PC-9 (cell line): ENCODE results near the gene A2ML1. TPM values are rescaled to one million over a fixed set of nuclear protein-coding genes. Genes with fewer than 3 reads are reported as not detected.

Experiments
- BruUV-seq: library from RNA; stranded (reverse); fragments of 400-500 nt; replicated peaks from 2 replicates; lab custom pipeline; 2021; lab: Mats Ljungman, UMichigan
- CTCF ChIA-PET: fragments of 300-600 bp; sonication (Branson Sonifier 250); formaldehyde crosslinking; loops from one replicate; lab custom pipeline; 2022; ENCODE audit warnings: antibody characterized with exemption; lab: Charles Lee
- POLR2A ChIA-PET: fragments of 300-600 bp; sonication (Branson Sonifier 250); formaldehyde crosslinking; loops from one replicate; lab custom pipeline; 2022; ENCODE audit warnings: antibody characterized with exemption; ENCODE audit not compliant: unreplicated experiment; lab: Charles Lee
- DNase-seq, 2 experiments: peaks; one replicate each; pipeline versions ENCODE4 v3.0.0 to v3.0.0-alpha.2; 2015 to 2022; ENCODE audit warnings: mixed read lengths in 1 of 2
- H2AFZ ChIP-seq: fragments of 200-600 bp; sonication (generic); 2 replicates; pipeline ENCODE4 v1.8.1; 2017; ENCODE audit warnings: antibody characterized with exemption
- H3F3A ChIP-seq: fragments of 200-600 bp; sonication (generic); 2 replicates; pipeline ENCODE4 v1.8.1; 2017; ENCODE audit warnings: antibody characterized with exemption, mild to moderate bottlenecking, low read depth; ENCODE audit not compliant: insufficient read depth
- H3K27ac ChIP-seq: fragments of 200-600 bp; sonication (generic); 2 replicates; pipeline ENCODE4 v1.6.1; 2016; ENCODE audit warnings: mixed run types
- H3K27me3 ChIP-seq: fragments of 200-600 bp; sonication (generic); 2 replicates; pipeline ENCODE4 v1.6.1; 2016; ENCODE audit warnings: low read depth, mixed run types; ENCODE audit not compliant: insufficient read depth
- H3K36me3 ChIP-seq: fragments of 200-600 bp; sonication (generic); 2 replicates; pipeline ENCODE4 v1.6.1; 2016; ENCODE audit warnings: low read depth, mixed run types
- H3K4me1 ChIP-seq: fragments of 200-600 bp; sonication (generic); replicated peaks from 2 replicates; pipeline ENCODE4 v1.6.1; 2016; ENCODE audit warnings: mixed run types; ENCODE audit not compliant: insufficient read depth
- H3K4me2 ChIP-seq: fragments of 200-600 bp; sonication (generic); 2 replicates; pipeline ENCODE4 v1.6.1; 2017; ENCODE audit warnings: mixed run types
- H3K4me3 ChIP-seq: fragments of 200-600 bp; sonication (generic); 2 replicates; pipeline ENCODE4 v1.6.1; 2016; ENCODE audit warnings: mixed run types
- H3K79me2 ChIP-seq: fragments of 200-600 bp; sonication (generic); 2 replicates; pipeline ENCODE4 v1.6.1; 2017; ENCODE audit warnings: low read depth, mixed run types
- H3K9me2 ChIP-seq: fragments of 200-600 bp; sonication (generic); 2 replicates; pipeline ENCODE4 v1.8.1; 2017; ENCODE audit warnings: mild to moderate bottlenecking; ENCODE audit not compliant: insufficient read depth
- H3K9me3 ChIP-seq: fragments of 200-600 bp; sonication (generic); 2 replicates; pipeline ENCODE4 v1.8.1; 2016; ENCODE audit warnings: low read depth; ENCODE audit not compliant: insufficient read depth
- H4K20me1 ChIP-seq: fragments of 200-600 bp; sonication (generic); 2 replicates; pipeline ENCODE4 v1.8.1; 2017; ENCODE audit not compliant: insufficient read depth
- CTCF ChIP-seq: fragments of 200-600 bp; sonication (generic); conservative IDR thresholded peaks from 2 replicates; pipeline ENCODE4 v1.6.1; 2017; ENCODE audit warnings: mixed run types, antibody characterized with exemption, mild to moderate bottlenecking, moderate library complexity
- EZH2 ChIP-seq: fragments of 200-600 bp; sonication (generic); IDR thresholded peaks from 2 replicates; pipeline ENCODE4 v1.8.0; 2017; ENCODE audit warnings: antibody characterized with exemption, low read depth
- intact Hi-C: fragments of 100-400 bp; cut with micrococcal nuclease; formaldehyde crosslinking; loops from one replicate; pipeline ENCODE4 v1.10.0; 2022; ENCODE audit not compliant: unreplicated experiment
- total RNA-seq: library from RNA; stranded (reverse); gene quantifications from 2 replicates; pipeline ENCODE4 v1.2.3, GENCODE V29; 2021

Gene A2ML1
- total RNA-seq, 1 experiment from 2014 or later = 17.3 TPM

- ChIA-PET POLR2A (no interaction called here), CTCF (interaction anchor here (0.6 to 2.0 kb wide), 2 partner anchors 8 to 169 kb away, joined by 3 to 6 read pairs; no protein-coding TSS in a partner anchor)
- TF ChIP-seq CTCF (no peak), EZH2 (no peak)
- Histone ChIP-seq H3K9me3 (no peaks in the 10 kb centered on the region), H4K20me1 (no peaks in the 10 kb centered on the region), H3K36me3 (no peaks in the 10 kb centered on the region), H3K79me2 (no peaks in the 10 kb centered on the region), H3K27me3 (no peaks in the 10 kb centered on the region), H2AFZ (no peak overlapping the region), H3K27ac (no peak overlapping the region), H3F3A (no peaks in the 10 kb centered on the region; the same call in 1 of the 2 replicates), H3K4me3 (no peak overlapping the region), H3K4me2 (no peak overlapping the region), H3K4me1 (peaks cover 3% of the 10 kb centered on the region; the same call in 1 of the 2 replicates), H3K9me2 (no peaks in the 10 kb centered on the region)
- DNase-seq = no peak
- BruUV-seq = no TSS peak
- intact Hi-C loops = loop anchor here (10.0 kb wide), 1 partner anchor 87 kb away; the partner anchor contains the start of gene PHC1
These were observed 5.3 kb downstream of the A2ML1 start for GRCh38 chr12:8827551-8828256.

DNA sequence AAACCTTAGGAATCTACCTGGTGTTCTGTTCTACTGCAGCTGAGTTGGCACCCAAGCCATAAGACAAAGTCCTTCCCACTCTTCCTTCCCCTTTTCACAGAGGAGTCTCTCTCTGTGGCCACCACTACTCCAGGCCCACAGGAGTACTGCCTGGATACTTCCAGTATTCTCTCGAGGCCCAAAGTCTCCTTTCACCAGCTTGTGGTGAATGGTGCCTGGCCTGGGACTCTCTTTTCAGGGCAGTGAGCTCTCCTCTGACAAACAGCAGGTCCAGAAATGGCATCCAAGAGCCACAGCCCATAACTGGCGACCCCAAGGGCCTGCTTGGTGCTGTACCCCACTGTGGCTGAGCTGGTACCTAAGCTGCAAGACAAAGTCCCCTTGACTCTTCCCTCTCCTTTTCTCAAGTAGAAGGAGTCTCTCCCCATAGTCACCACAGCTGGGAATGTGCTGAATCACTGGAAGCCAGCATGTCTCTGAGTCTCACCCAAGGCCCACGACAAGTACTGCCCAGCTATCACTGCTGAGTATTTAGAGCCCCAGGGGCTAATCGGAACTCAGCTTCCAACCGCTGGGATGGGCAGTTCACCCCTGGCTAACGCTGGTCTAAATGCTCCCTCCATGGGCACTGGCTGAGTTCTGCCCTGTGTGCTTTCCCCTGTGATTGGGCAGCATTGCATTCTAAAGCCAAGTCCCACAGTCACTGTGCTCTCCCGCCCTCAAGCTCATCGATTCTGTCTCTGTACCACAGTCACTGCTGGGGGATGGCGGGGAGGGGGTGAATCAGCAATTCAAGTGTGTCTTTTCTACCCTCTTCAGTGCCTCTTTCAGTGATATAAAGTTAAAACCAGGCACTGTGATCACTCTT, 6.1 kb downstream of the A2ML1 start:
- no peaks in the 10 kb centered on the region for H3F3A ChIP-seq
- H4K20me1 ChIP-seq = no peaks in the 10 kb centered on the region
- TF ChIP-seq EZH2 (no peak), CTCF (no peak)
- no peaks in the 10 kb centered on the region for H3K9me2 ChIP-seq
- H3K4me2 ChIP-seq = no peak overlapping the region
- CTCF ChIA-PET = interaction anchor here (0.6 to 2.0 kb wide), 4 partner anchors 9 to 321 kb away, joined by 3 to 9 read pairs (median 4); no protein-coding TSS in a partner anchor
- intact Hi-C loops = loop anchor here (10.0 kb wide), 1 partner anchor 86 kb away; the partner anchor contains the start of gene PHC1
- POLR2A ChIA-PET = no interaction called here
- no peaks in the 10 kb centered on the region for H3K79me2 ChIP-seq
- no peak overlapping the region for H3K27ac ChIP-seq
- H3K4me3 ChIP-seq = no peak overlapping the region
- H3K9me3 ChIP-seq = no peaks in the 10 kb centered on the region
- H2AFZ ChIP-seq = no peak overlapping the region
- no TSS peak for BruUV-seq
- H3K4me1 ChIP-seq = no peaks in the 10 kb centered on the region
- DNase-seq = no peak
- H3K27me3 ChIP-seq = no peaks in the 10 kb centered on the region
- no peaks in the 10 kb centered on the region for H3K36me3 ChIP-seq

DNA sequence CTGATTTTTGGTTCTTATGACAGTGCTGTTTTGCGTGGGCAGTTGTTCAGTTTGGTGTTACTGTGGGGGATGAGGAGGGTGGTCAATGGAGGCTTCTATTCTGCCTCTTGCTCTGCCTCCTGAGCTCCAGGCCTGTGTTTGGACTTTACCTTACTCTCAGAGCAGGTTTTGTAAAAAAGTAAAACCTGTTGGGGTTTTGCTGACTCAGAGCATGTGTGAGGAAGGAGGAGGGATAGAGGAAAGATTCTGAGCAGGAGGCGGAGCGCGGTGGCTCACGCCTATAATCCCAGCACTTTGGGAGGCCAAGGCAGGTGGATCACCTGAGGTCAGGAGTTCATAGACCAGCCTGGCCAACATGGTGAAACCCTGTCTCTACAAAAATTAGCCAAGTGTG, 6.7 kb downstream of the A2ML1 start:
- H3K27me3 ChIP-seq = no peaks in the 10 kb centered on the region
- H4K20me1 ChIP-seq = no peaks in the 10 kb centered on the region
- H2AFZ ChIP-seq = no peak overlapping the region
- ChIA-PET CTCF (interaction anchor here (0.7 to 2.0 kb wide), 3 partner anchors 10 to 320 kb away, joined by 3 to 9 read pairs (median 6); no protein-coding TSS in a partner anchor), POLR2A (no interaction called here)
- no peaks in the 10 kb centered on the region for H3K36me3 ChIP-seq
- H3K9me3 ChIP-seq = no peaks in the 10 kb centered on the region
- BruUV-seq = no TSS peak
- no peaks in the 10 kb centered on the region for H3F3A ChIP-seq
- TF ChIP-seq EZH2 (no peak), CTCF (no peak)
- H3K4me1 ChIP-seq = no peaks in the 10 kb centered on the region
- H3K4me2 ChIP-seq = no peak overlapping the region
- no peak overlapping the region for H3K27ac ChIP-seq
- no peaks in the 10 kb centered on the region for H3K9me2 ChIP-seq
- H3K79me2 ChIP-seq = no peaks in the 10 kb centered on the region
- no peak for DNase-seq
- no peak overlapping the region for H3K4me3 ChIP-seq
- intact Hi-C loops = loop anchor here (10.0 kb wide), 1 partner anchor 86 kb away; the partner anchor contains the start of gene PHC1
